Measurements from ENCODE around the gene CALHM6. TPM values are rescaled to one million over a fixed set of nuclear protein-coding genes. Genes with fewer than 3 reads are reported as not detected.

Gene CALHM6
- total and polyA plus RNA-seq, 9 of the 15 experiments (the other 6 are each of a cell fraction or from before 2014, with no cell fraction given), result 0.24 TPM; not detected in 8

- no peaks in the 10 kb centered on the region for H3K36me3 ChIP-seq (ENCODE audit: control insufficient read depth, insufficient read depth, low read length)
- TF ChIP-seq HNRNPK (IDR thresholded peaks at IDR 0.05; ENCODE audit: low read depth, low read length, poor library complexity, severe bottlenecking) (no peak), HINFP (tag; conservative IDR thresholded peaks at IDR 0.05; ENCODE audit: low read depth) (no peak), ZNF347 (CRISPR knock-in tag; IDR thresholded peaks at IDR 0.05; ENCODE audit: low read depth) (no peak), FOXA3 (CRISPR knock-in tag; conservative IDR thresholded peaks at IDR 0.05 in 1 of 2, IDR thresholded peaks at IDR 0.05 in 1 of 2) (no peak), ETV1 (tag; conservative IDR thresholded peaks at IDR 0.05; ENCODE audit: low read depth) (no peak), POLR2AphosphoS2 (IDR thresholded peaks at IDR 0.05; ENCODE audit: low read length) (no peak)
- no peaks in the 10 kb centered on the region for H3K27me3 ChIP-seq (ENCODE audit: control insufficient read depth in 2 of 2, insufficient read depth in 2 of 2, low read length in 2 of 2)
- H4K20me1 ChIP-seq (replicated peaks; ENCODE audit: control insufficient read depth, insufficient read depth, low read length), result no peaks in the 10 kb centered on the region
- H3K4me2 ChIP-seq (ENCODE audit: insufficient read depth, low read length), result no peak overlapping the region
- H3K4me1 ChIP-seq (replicated peaks in 1 of 2; ENCODE audit: control insufficient read depth in 2 of 2, insufficient read depth in 2 of 2, low read length in 2 of 2), result no peaks in the 10 kb centered on the region; a peak in 1 of 5 replicates
- no TSS peak for BruUV-seq (replicated peaks)
- no peak overlapping the region for H3K9ac ChIP-seq (ENCODE audit: insufficient read depth in 1 of 2, low read depth in 2 of 2, low read length in 2 of 2)
- ChIA-PET POLR2A (interaction anchor here (0.7 kb wide), 1 partner anchor 23 kb away, joined by 3 read pairs; no protein-coding TSS in a partner anchor), CTCF (ENCODE audit: low intra/inter-chr PET ratio) (interaction anchor here (0.9 kb wide), 1 partner anchor 226 kb away, joined by 3 read pairs; no protein-coding TSS in a partner anchor)
- H3K9me1 ChIP-seq (ENCODE audit: control insufficient read depth, insufficient read depth, low read length), result no peaks in the 10 kb centered on the region
- no peak overlapping the region for H3K27ac ChIP-seq (ENCODE audit: extremely low read depth, low read depth, low read length)
- no peaks in the 10 kb centered on the region for H3K9me3 ChIP-seq (replicated peaks; ENCODE audit: control insufficient read depth, insufficient read depth, low read depth, low read length)
- no peak overlapping the region for H2AFZ ChIP-seq (ENCODE audit: low read depth, low read length)
- no peak for ATAC-seq
- in situ Hi-C loops (cut with MboI) (no loop called here), intact Hi-C loops (cut with micrococcal nuclease) (loop anchor here (5.0 kb wide), 1 partner anchor 69 kb away; the partner anchor contains the start of gene CALHM5)
- H3K79me2 ChIP-seq (ENCODE audit: control insufficient read depth, insufficient read depth, low read length), result no peaks in the 10 kb centered on the region
- FAIRE-seq, result no peak
- DNase-seq (ENCODE audit: extremely low read depth in 1 of 4, low spot score in 3 of 4), result no peak
- WGBS (ENCODE audit: insufficient coverage, low coverage, missing lambda C conversion rate), result 17% methylated on average over 2 of the region's 2 CpGs
- H3K4me3 ChIP-seq, result no peak overlapping the region
Measured at GRCh38 chr6:116443105-116443504, 18.1 kb upstream of the CALHM6 start.
